Activated naive CD8-positive, alpha-beta T cell treated with anti-CD3 and anti-CD28 coated beads for 36 hours (primary cell): Measurements from ENCODE around the gene DNAJC12. TPM values are rescaled to one million over a fixed set of nuclear protein-coding genes. Genes with fewer than 3 reads are reported as not detected.

Experiments used
- DNase-seq: peaks from one replicate; pipeline ENCODE4 v3.0.0; 2021
- H3K27ac Mint-ChIP-seq: one replicate; pipeline ENCODE4 v1.8.0; 2022; ENCODE audit warnings: mild to moderate bottlenecking, moderate library complexity, mixed read lengths
- H3K27me3 Mint-ChIP-seq: one replicate; pipeline ENCODE4 v1.8.0; 2022; ENCODE audit warnings: mild to moderate bottlenecking, mixed read lengths
- H3K36me3 Mint-ChIP-seq: one replicate; pipeline ENCODE4 v1.8.0; 2021; ENCODE audit warnings: mild to moderate bottlenecking, mixed read lengths
- H3K4me1 Mint-ChIP-seq: one replicate; pipeline ENCODE4 v1.8.0; 2021; ENCODE audit warnings: mixed read lengths
- H3K4me3 Mint-ChIP-seq: one replicate; pipeline ENCODE4 v1.8.0; 2022; ENCODE audit warnings: mild to moderate bottlenecking, moderate library complexity, mixed read lengths
- H3K9me3 Mint-ChIP-seq: one replicate; pipeline ENCODE4 v1.8.0; 2022; ENCODE audit warnings: mixed read lengths
- total RNA-seq, 2 experiments: library from RNA; stranded (reverse); gene quantifications; one replicate each; pipeline ENCODE4 v1.2.3, GENCODE V29; 2021

The DNAJC12 gene
- total RNA-seq, 2 experiments from 2014 or later = 46.7 to 47.1 TPM

GRCh38 chr10:67816719-67817118, 21.3 kb downstream of the DNAJC12 start:
- Mint-ChIP-seq H3K9me3 (no peaks in the 10 kb centered on the region), H3K27me3 (no peaks in the 10 kb centered on the region), H3K27ac (peak overlapping the region; percentile 94), H3K4me1 (peaks cover 41% of the 10 kb centered on the region), H3K4me3 (no peak overlapping the region), H3K36me3 (peaks cover 41% of the 10 kb centered on the region)
- no peak for DNase-seq

DNA sequence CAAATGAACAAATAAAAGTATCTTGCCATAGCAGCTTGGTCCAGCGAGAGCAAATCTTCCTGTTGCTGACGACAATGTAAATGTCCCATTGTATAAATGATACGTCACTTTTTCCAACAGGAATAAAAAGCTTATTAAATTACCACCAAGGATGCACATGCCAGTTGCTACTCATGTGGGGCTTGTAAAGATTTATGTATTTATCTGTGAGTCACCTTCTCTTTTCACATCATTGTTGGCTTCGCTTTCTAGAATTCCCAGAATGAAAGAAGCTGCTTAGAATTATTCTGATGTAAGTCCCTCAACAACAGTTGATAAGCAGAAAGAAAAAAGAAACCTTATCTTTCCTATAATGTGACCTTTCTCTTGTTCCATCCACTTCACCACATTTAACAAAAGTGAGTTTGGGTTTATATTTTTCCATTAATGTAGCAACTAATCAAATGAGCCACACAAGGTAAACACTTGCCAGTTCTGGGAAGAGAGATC, 22.4 kb downstream of the DNAJC12 start:
- Mint-ChIP-seq H3K27ac (peak overlapping the region; percentile 94), H3K27me3 (no peaks in the 10 kb centered on the region), H3K36me3 (peaks cover 44% of the 10 kb centered on the region), H3K4me1 (peaks cover 39% of the 10 kb centered on the region), H3K4me3 (peak overlapping the region; percentile 47), H3K9me3 (no peaks in the 10 kb centered on the region)
- DNase-seq = no peak

DNA sequence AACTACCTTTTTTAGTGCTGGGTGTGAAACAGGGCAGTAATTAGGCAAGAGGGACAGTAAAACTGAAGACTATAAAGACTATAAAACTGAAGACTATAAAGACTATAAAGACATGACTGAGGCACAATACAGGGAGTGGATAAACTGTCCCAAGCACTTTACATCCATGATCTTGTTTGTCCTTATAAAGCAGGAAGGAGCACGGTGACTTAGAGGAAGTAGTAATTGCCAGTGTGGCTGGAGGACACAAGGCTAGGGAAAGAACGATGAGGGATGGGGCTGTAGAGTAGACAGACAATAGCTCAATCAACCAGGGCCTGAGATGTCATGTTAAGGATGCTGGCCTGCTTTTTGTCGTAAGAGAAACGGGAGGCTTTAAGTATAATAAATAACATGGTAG, 26.0 kb downstream of the DNAJC12 start:
- H3K27ac Mint-ChIP-seq = no peak overlapping the region
- peaks cover 50% of the 10 kb centered on the region for H3K36me3 Mint-ChIP-seq
- H3K9me3 Mint-ChIP-seq = peaks cover 6% of the 10 kb centered on the region
- H3K4me1 Mint-ChIP-seq = peaks cover 23% of the 10 kb centered on the region
- DNase-seq = no peak
- no peak overlapping the region for H3K4me3 Mint-ChIP-seq
- H3K27me3 Mint-ChIP-seq = no peaks in the 10 kb centered on the region

GRCh38 chr10:67809107-67809506, 28.9 kb downstream of the DNAJC12 start:
- no peak overlapping the region for H3K4me3 Mint-ChIP-seq
- H3K9me3 Mint-ChIP-seq = peaks cover 6% of the 10 kb centered on the region
- peaks cover 3% of the 10 kb centered on the region for H3K4me1 Mint-ChIP-seq
- H3K36me3 Mint-ChIP-seq = peaks cover 41% of the 10 kb centered on the region
- no peaks in the 10 kb centered on the region for H3K27me3 Mint-ChIP-seq
- DNase-seq = no peak
- no peak overlapping the region for H3K27ac Mint-ChIP-seq

DNA sequence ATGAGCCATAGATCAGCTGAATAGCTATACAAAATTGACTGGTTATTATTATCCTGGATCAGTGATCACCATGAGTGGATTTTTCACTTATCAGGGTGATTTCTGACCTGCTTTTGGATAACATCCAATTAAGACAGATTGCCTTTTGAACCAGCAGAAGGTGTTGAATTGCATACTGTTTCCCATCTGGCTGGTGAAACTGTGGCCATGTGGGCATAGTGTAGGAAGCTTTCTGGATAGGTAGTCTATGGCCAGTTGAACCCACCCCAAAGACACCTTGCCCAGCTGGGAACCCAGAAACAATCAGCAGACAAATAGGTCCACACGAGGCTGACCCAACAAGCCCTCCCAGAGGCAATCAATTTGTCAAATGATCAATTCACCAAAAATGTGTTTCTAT, 29.3 kb downstream of the DNAJC12 start:
- no peak for DNase-seq
- Mint-ChIP-seq H3K36me3 (peaks cover 39% of the 10 kb centered on the region), H3K9me3 (peaks cover 6% of the 10 kb centered on the region), H3K27ac (no peak overlapping the region), H3K4me1 (peaks cover 7% of the 10 kb centered on the region), H3K4me3 (no peak overlapping the region), H3K27me3 (no peaks in the 10 kb centered on the region)

DNA sequence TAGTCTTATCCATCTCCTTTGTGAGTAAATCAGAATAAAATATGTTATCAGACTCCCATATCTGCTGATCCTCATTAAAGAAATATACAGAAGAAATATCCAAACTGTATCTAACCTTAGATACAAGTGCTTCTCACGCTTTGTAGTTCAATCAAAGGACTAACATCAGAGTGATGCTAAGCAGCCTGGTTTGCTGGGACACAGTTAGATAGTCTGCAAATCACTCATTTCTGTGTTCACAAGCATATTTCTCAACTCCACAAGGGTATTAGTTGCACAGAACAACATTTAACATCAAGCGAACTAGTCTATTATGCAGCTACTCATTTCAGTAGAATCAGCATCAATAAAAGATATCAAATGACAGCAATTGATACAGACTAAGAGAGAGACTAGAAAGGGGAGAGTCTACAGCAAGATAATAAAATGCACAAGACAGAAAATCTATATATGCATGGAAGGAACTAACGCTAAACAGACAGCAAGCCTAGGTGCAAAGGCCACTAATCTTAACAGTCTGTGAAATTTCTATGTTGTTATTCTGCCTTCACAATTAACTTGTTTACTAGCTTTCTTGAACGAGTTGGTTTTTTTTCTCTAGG, 30.0 kb downstream of the DNAJC12 start:
- Mint-ChIP-seq H3K9me3 (peaks cover 6% of the 10 kb centered on the region), H3K36me3 (peaks cover 36% of the 10 kb centered on the region), H3K4me1 (peaks cover 14% of the 10 kb centered on the region), H3K27ac (no peak overlapping the region), H3K4me3 (no peak overlapping the region), H3K27me3 (no peaks in the 10 kb centered on the region)
- no peak for DNase-seq

- no peak overlapping the region for H3K4me3 Mint-ChIP-seq
- H3K4me1 Mint-ChIP-seq = peaks cover 17% of the 10 kb centered on the region
- H3K36me3 Mint-ChIP-seq = peaks cover 24% of the 10 kb centered on the region
- H3K27ac Mint-ChIP-seq = peak overlapping the region; percentile 88
- DNase-seq = no peak
- peaks cover 1% of the 10 kb centered on the region for H3K9me3 Mint-ChIP-seq
- H3K27me3 Mint-ChIP-seq = no peaks in the 10 kb centered on the region
Measured at GRCh38 chr10:67804395-67804678, 33.7 kb downstream of the DNAJC12 start.

GRCh38 chr10:67803588-67804394, 34.2 kb downstream of the DNAJC12 start:
- H3K36me3 Mint-ChIP-seq = peaks cover 20% of the 10 kb centered on the region
- peak overlapping the region; percentile 88 for H3K27ac Mint-ChIP-seq
- H3K4me3 Mint-ChIP-seq = no peak overlapping the region
- H3K9me3 Mint-ChIP-seq = no peaks in the 10 kb centered on the region
- DNase-seq = peak; percentile 39
- H3K4me1 Mint-ChIP-seq = peaks cover 17% of the 10 kb centered on the region
- no peaks in the 10 kb centered on the region for H3K27me3 Mint-ChIP-seq

DNA sequence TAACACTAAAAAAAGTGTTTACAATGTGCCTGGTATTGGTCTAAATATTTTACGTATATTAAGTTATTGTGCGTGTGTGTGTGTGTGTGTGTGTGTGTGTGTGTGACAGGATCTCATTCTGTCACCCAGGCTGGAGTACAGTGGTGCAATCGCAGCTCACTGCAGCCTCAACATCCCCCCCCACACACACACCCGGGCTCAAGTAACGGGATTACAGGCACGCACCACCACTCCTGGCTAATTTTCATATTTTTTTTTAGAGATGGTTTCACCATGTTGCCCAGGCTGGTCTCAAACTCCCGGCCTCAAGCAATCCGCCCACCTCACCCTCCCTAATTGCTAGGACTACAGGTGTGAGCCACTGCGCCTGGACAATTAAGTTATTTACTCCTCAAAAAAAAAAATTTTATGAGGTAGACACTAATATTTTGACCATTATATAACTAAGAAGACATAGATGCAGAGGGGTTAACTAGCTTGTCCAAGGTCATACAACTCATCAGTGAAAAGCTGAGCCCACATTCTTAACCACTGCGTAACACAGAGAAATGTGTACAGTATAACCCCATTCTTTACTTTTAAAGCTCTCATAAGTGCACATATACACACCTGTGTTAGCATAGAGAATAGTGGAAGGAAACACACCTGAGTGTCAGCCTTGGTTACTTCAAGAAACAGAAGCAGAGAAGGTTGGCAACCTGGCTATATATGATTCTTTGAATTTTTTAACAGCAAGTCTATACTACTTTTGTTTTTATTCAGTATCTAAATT, 35.0 kb downstream of the DNAJC12 start:
- H3K36me3 Mint-ChIP-seq = peaks cover 19% of the 10 kb centered on the region
- no peak overlapping the region for H3K4me3 Mint-ChIP-seq
- H3K4me1 Mint-ChIP-seq = peaks cover 17% of the 10 kb centered on the region
- H3K9me3 Mint-ChIP-seq = no peaks in the 10 kb centered on the region
- DNase-seq = no peak
- H3K27ac Mint-ChIP-seq = peak overlapping the region; percentile 68
- no peaks in the 10 kb centered on the region for H3K27me3 Mint-ChIP-seq

DNA sequence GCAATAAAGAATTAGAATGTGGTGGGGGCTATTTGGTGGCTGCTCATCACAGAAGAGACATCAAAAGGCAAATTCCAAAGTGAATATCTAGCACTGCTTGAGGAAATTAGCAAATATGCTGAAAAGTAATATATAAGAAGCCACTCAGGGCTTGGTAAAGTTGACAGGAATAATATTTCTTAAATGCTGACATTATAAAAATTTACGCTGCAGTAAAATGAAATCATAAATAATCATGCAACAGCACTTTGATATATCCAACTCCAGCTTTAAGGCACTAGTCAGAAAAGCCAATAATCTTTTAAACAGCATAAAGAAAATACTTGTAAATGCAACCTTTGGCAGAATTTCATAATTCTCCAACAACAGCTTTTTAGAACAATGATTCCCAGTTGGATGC, 36.9 kb downstream of the DNAJC12 start:
- DNase-seq = no peak
- peaks cover 21% of the 10 kb centered on the region for H3K36me3 Mint-ChIP-seq
- peaks cover 17% of the 10 kb centered on the region for H3K4me1 Mint-ChIP-seq
- H3K27me3 Mint-ChIP-seq = no peaks in the 10 kb centered on the region
- H3K27ac Mint-ChIP-seq = no peak overlapping the region
- no peaks in the 10 kb centered on the region for H3K9me3 Mint-ChIP-seq
- H3K4me3 Mint-ChIP-seq = no peak overlapping the region

DNA sequence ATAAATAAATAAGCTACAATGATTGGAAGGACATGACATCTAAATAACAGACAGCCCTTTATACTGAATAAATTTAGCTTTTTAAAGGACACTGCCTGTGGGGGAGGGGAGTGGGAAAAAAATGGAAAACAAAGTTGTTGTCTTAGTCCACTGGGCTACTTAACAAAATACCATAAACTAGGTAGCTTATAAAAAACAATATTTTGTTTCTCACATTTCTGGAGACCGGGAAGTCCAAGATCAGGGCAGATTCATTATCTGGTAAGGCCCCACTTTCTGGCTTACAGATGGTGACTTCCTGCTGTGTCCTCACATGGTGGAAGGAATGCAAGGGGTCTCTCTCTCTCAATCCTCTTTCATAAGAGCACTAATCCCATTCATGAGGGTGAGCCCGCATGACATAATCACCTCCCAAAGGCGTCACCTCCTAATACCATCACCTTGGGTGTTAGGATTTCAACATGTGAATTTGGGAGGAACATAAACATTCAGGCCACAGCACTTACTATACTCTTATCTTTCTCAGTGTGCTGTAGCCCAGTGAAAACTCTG, 43.0 kb downstream of the DNAJC12 start:
- Mint-ChIP-seq H3K4me3 (no peak overlapping the region), H3K9me3 (no peaks in the 10 kb centered on the region), H3K27ac (no peak overlapping the region), H3K27me3 (no peaks in the 10 kb centered on the region), H3K36me3 (peaks cover 14% of the 10 kb centered on the region), H3K4me1 (peaks cover 26% of the 10 kb centered on the region)
- no peak for DNase-seq

DNA sequence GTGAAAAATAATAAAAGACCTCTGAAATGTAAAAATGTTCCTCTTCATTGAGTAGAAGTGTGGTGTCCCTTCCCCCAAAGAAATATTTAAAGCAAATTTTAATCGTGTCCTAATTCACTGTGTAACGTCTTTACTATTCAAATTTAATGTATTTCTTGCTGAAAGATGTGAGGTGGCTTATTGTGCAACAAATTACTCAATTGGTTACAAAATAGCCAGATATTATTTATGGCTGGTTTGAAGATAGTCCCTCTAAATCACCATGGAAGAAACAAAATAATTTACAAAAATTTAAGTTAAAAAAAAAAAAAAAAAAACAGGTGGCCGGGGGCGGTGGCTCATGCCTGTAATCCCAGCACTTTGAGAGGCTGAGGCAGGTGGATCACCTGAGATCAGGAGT, 43.7 kb downstream of the DNAJC12 start:
- no peak for DNase-seq
- Mint-ChIP-seq H3K27ac (no peak overlapping the region), H3K4me1 (peaks cover 31% of the 10 kb centered on the region), H3K27me3 (no peaks in the 10 kb centered on the region), H3K36me3 (peaks cover 8% of the 10 kb centered on the region), H3K4me3 (no peak overlapping the region), H3K9me3 (no peaks in the 10 kb centered on the region)

GRCh38 chr10:67793313-67793712, 44.7 kb downstream of the DNAJC12 start:
- H3K27me3 Mint-ChIP-seq = no peaks in the 10 kb centered on the region
- DNase-seq = no peak
- H3K36me3 Mint-ChIP-seq = peaks cover 12% of the 10 kb centered on the region
- peaks cover 39% of the 10 kb centered on the region for H3K4me1 Mint-ChIP-seq
- peaks cover 1% of the 10 kb centered on the region for H3K9me3 Mint-ChIP-seq
- no peak overlapping the region for H3K4me3 Mint-ChIP-seq
- H3K27ac Mint-ChIP-seq = peak overlapping the region; percentile 74

DNA sequence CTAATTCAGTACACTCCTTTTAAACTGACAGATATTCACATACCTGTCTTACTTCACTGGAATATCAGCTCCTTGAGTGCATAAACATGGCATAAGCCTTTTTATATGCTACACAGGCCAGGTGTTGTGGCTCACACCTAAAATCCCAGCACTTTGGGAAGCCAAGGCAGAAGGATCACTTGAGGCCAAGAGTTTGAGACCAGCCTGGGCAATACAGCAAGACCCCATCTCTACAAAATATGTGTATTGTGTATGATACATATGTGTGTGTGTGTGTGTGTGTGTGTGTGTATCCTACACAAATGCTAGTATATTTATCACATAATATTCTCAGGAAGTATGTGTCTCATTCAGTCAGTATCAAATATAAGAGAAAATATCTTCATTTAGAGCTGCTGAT, 45.3 kb downstream of the DNAJC12 start:
- peaks cover 1% of the 10 kb centered on the region for H3K9me3 Mint-ChIP-seq

More for the DNA sequence above, 45.3 kb downstream of the DNAJC12 start:
- H3K27ac Mint-ChIP-seq = no peak overlapping the region
- peaks cover 42% of the 10 kb centered on the region for H3K4me1 Mint-ChIP-seq
- DNase-seq = no peak
- H3K36me3 Mint-ChIP-seq = peaks cover 12% of the 10 kb centered on the region
- H3K27me3 Mint-ChIP-seq = no peaks in the 10 kb centered on the region
- no peak overlapping the region for H3K4me3 Mint-ChIP-seq
